Measurements from ENCODE around the gene KIAA1755. TPM values are rescaled to one million over a fixed set of nuclear protein-coding genes. Genes with fewer than 3 reads are reported as not detected.

The KIAA1755 gene
- total RNA-seq, 3 donors from 2014 or later (not counting 1 experiment from before 2014, with no cell fraction given), result not detected

- Mint-ChIP-seq H3K36me3 (no peaks in the 10 kb centered on the region), H3K27me3 (ENCODE audit: low read depth in 2 of 2) (peaks cover 11 to 16% of the 10 kb centered on the region in 2 donors), H3K9me3 (peaks cover 0 to 5% of the 10 kb centered on the region in 2 donors), H3K4me3 (no peak overlapping the region), H3K27ac (no peak overlapping the region), H3K4me1 (no peaks in the 10 kb centered on the region)
- ATAC-seq (no peak), DNase-seq (no peak)
- no peaks in the 10 kb centered on the region for H3K9me3 ChIP-seq (ENCODE audit: control insufficient read depth, insufficient read depth, low read length)
- WGBS (ENCODE audit: insufficient coverage), result 90% methylated on average over 4 of the region's 4 CpGs
- H3K27ac ChIP-seq (ENCODE audit: low read length), result no peak overlapping the region
- H3K4me1 ChIP-seq (ENCODE audit: control insufficient read depth, insufficient read depth, low read length), result peaks cover 6% of the 10 kb centered on the region
- TF ChIP-seq CTCF (IDR thresholded peaks at IDR 0.05), result no peak
- intact Hi-C loops (cut with micrococcal nuclease), result no loop called here
- no peaks in the 10 kb centered on the region for H3K27me3 ChIP-seq (ENCODE audit: control insufficient read depth, insufficient read depth, low read length)
- H3K4me3 ChIP-seq (ENCODE audit: low read length), result no peak overlapping the region
- H3K36me3 ChIP-seq (ENCODE audit: control insufficient read depth, insufficient read depth, low read length), result no peaks in the 10 kb centered on the region
Observed at GRCh38 chr20:38196076-38196475, 64.5 kb downstream of the KIAA1755 start.

GRCh38 chr20:38195521-38195920, 65.0 kb downstream of the KIAA1755 start:
- intact Hi-C loops (cut with micrococcal nuclease), result no loop called here
- DNase-seq (no peak), ATAC-seq (no peak)
- Mint-ChIP-seq H3K27me3 (ENCODE audit: low read depth in 2 of 2) (peaks cover 11 to 16% of the 10 kb centered on the region in 2 donors), H3K27ac (no peak overlapping the region), H3K9me3 (peaks cover 0 to 5% of the 10 kb centered on the region in 2 donors), H3K4me1 (no peaks in the 10 kb centered on the region), H3K36me3 (no peaks in the 10 kb centered on the region), H3K4me3 (no peak overlapping the region)
- Histone ChIP-seq H3K4me3 (ENCODE audit: low read length) (no peak overlapping the region), H3K27ac (ENCODE audit: low read length) (no peak overlapping the region), H3K27me3 (ENCODE audit: control insufficient read depth, insufficient read depth, low read length) (no peaks in the 10 kb centered on the region), H3K36me3 (ENCODE audit: control insufficient read depth, insufficient read depth, low read length) (no peaks in the 10 kb centered on the region), H3K9me3 (ENCODE audit: control insufficient read depth, insufficient read depth, low read length) (no peaks in the 10 kb centered on the region), H3K4me1 (ENCODE audit: control insufficient read depth, insufficient read depth, low read length) (peaks cover 6% of the 10 kb centered on the region)
- TF ChIP-seq CTCF (IDR thresholded peaks at IDR 0.05), result no peak
- WGBS (ENCODE audit: insufficient coverage), result 80% methylated on average over 7 of the region's 7 CpGs

DNA sequence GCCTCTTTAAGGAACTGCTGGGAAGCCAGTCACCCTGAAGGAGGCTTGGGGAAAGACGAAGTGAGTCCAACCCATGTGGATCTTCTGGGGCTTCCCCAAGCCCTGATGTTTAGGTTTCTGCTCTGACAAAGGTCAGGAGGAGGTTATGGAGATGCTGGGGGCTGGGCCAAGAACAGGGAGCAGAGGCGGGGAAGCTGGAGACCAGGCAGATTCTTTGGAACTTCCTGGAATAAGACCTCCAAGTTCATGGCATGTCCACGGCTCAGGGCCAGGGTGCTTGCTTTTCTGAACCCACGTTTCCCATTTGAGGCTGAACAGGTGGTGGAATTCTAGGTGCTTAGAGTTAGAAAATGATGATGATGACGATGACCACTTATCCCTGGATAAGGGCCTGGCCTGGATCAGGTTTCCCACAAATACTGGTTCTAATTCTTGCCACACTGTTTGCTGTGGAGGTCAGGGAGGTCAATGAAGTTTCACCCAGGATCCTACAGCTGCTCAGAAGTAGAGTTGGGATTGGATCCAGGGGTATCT, 65.5 kb downstream of the KIAA1755 start:
- no peak overlapping the region for H3K4me3 Mint-ChIP-seq
- no peak overlapping the region for H3K27ac ChIP-seq (ENCODE audit: low read length)
- H3K9me3 Mint-ChIP-seq, result peaks cover 0 to 5% of the 10 kb centered on the region in 2 donors
- no peak for DNase-seq
- H3K36me3 Mint-ChIP-seq, result no peaks in the 10 kb centered on the region
- WGBS (ENCODE audit: insufficient coverage), result 91% methylated on average over 5 of the region's 5 CpGs
- no peaks in the 10 kb centered on the region for H3K4me1 Mint-ChIP-seq
- no peak for TF ChIP-seq CTCF (IDR thresholded peaks at IDR 0.05)
- ATAC-seq, result no peak
- no peaks in the 10 kb centered on the region for H3K9me3 ChIP-seq (ENCODE audit: control insufficient read depth, insufficient read depth, low read length)
- H3K36me3 ChIP-seq (ENCODE audit: control insufficient read depth, insufficient read depth, low read length), result no peaks in the 10 kb centered on the region
- intact Hi-C loops (cut with micrococcal nuclease), result no loop called here
- peaks cover 11 to 16% of the 10 kb centered on the region in 2 donors for H3K27me3 Mint-ChIP-seq (ENCODE audit: low read depth in 2 of 2)
- H3K4me1 ChIP-seq (ENCODE audit: control insufficient read depth, insufficient read depth, low read length), result peaks cover 6% of the 10 kb centered on the region
- no peak overlapping the region for H3K4me3 ChIP-seq (ENCODE audit: low read length)
- H3K27ac Mint-ChIP-seq, result no peak overlapping the region
- H3K27me3 ChIP-seq (ENCODE audit: control insufficient read depth, insufficient read depth, low read length), result no peaks in the 10 kb centered on the region

DNA sequence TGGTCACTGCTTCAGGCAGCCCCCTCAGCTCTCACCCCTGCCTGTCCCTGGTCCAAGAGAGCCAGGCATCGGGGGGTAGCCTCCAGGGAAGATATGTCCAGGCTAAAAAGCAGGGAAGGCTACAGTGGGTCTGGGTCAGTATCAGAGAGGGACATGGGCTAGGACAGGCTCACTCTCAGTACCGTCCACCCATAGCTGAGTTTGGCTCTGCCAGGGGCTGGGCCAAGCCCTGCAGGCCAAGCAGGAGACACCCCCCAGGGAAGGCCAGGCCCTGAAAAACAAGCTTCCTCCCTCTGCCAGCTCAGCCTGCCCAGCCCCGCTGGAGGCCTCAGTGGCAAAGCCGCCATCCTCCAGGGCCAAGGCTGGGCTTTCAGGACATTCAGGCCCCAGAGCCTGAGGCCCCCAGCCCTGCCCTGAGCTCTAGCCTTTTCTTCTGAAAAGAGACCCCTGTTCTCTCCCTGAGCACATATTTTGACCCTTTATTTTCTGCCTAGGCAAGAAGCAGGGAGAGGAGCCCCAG, 66.9 kb downstream of the KIAA1755 start:
- intact Hi-C loops (cut with micrococcal nuclease), result no loop called here
- Histone ChIP-seq H3K4me1 (ENCODE audit: control insufficient read depth, insufficient read depth, low read length) (peaks cover 6% of the 10 kb centered on the region), H3K36me3 (ENCODE audit: control insufficient read depth, insufficient read depth, low read length) (no peaks in the 10 kb centered on the region), H3K9me3 (ENCODE audit: control insufficient read depth, insufficient read depth, low read length) (no peaks in the 10 kb centered on the region), H3K27ac (ENCODE audit: low read length) (no peak overlapping the region), H3K27me3 (ENCODE audit: control insufficient read depth, insufficient read depth, low read length) (peaks cover 4% of the 10 kb centered on the region), H3K4me3 (ENCODE audit: low read length) (no peak overlapping the region)
- DNase-seq (no peak), ATAC-seq (no peak)
- Mint-ChIP-seq H3K27ac (no peak overlapping the region), H3K4me1 (no peaks in the 10 kb centered on the region), H3K36me3 (no peaks in the 10 kb centered on the region), H3K4me3 (no peak overlapping the region), H3K9me3 (peaks cover 0 to 5% of the 10 kb centered on the region in 2 donors), H3K27me3 (ENCODE audit: low read depth in 2 of 2) (peaks cover 20 to 24% of the 10 kb centered on the region in 2 donors)
- WGBS (ENCODE audit: insufficient coverage), result 97% methylated on average over 4 of the region's 4 CpGs
- no peak for TF ChIP-seq CTCF (IDR thresholded peaks at IDR 0.05)
